GM21390 (cell line): ENCODE data around the gene PCDHB14.
"Not testable (repeated sequence)": the region's sequence is repeated elsewhere in the genome, so short reads cannot be mapped to it uniquely, and the experiment has no call there.

Source experiments
- ATAC-seq: cut with Tn5 transposase; IDR thresholded peaks from one replicate; pipeline ENCODE4 v1.9.1; 2021; ENCODE audit not compliant: unreplicated experiment

The PCDHB14 gene

DNA sequence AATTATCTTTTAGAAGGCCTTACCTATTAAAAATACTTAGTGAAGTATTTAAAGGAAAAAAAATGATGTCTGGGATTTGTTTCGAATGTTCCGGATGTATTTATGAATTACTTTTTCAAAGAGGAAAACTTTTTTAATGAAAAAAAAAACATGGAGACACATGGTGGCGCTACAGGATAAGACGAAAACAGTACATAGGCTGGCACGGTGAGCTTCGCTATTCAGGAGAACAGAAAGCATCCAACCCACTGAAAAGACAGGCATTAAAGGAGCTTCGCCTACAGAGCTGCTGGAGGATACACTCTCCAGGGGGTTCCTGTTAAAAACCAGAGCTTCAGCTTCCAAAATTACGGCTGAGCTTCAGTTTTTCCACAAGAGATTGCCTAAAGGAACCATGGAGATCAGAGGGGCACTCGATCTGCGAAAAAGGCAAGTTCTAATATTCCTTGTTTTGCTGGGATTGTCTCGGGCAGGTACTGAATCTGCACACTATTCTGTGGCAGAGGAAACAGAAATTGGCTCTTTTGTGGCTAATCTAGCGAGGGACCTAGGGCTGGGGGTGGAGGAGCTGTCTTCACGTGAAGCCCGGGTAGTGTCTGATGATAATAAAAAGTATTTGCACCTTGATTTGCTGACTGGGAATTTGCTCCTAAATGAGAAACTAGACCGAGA is at the start of gene PCDHB14:
Gene PCDHB14, plus strand, starts transcription at position 232 of the 672 bp plus-strand sequence. Its CDS starts 163 bp downstream, at position 395.
- no peak for ATAC-seq

DNA sequence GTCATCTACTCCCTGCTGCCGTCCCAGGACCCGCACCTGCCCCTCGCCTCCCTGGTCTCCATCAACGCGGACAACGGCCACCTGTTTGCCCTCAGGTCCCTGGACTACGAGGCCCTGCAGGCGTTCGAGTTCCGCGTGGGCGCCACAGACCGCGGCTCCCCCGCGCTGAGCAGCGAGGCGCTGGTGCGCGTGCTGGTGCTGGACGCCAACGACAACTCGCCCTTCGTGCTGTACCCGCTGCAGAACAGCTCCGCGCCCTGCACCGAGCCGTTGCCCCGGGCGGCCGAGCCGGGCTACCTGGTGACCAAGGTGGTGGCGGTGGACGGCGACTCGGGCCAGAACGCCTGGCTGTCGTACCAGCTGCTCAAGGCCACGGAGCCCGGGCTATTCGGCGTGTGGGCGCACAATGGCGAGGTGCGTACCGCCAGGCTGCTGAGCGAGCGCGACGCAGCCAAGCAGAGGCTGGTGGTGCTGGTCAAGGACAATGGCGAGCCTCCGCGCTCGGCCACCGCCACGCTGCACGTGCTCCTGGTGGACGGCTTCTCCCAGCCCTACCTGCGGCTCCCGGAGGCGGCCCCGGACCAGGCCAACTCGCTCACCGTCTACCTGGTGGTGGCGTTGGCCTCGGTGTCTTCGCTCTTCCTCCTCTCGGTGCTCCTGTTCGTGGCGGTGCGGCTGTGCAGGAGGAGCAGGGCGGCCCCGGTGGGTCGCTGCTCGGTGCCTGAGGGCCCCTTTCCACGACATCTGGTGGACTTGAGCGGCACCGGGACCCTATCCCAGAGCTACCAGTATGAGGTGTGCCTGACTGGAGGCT is 48.6 kb upstream of the PCDHB14 start:
- not testable (repeated sequence) for ATAC-seq

DNA sequence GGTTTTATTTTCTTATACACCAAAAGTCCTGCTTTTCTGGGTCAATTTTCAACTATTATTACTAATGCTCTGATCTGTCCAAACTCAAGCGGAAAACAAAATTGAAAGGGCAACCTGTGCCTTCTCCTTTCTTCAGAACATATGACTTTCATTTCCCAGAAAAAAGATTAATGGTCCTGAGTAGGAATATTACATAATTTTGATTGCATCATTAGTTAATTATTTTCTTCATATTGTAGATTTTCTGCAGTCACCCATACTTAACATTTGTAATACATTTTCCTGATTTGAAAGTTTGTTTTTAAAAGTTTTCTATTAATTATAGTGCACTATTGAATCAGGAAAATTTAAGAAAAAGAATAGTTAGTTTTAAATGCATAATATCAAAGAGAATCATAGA is 47.2 kb upstream of the PCDHB14 start:
- no peak for ATAC-seq

DNA sequence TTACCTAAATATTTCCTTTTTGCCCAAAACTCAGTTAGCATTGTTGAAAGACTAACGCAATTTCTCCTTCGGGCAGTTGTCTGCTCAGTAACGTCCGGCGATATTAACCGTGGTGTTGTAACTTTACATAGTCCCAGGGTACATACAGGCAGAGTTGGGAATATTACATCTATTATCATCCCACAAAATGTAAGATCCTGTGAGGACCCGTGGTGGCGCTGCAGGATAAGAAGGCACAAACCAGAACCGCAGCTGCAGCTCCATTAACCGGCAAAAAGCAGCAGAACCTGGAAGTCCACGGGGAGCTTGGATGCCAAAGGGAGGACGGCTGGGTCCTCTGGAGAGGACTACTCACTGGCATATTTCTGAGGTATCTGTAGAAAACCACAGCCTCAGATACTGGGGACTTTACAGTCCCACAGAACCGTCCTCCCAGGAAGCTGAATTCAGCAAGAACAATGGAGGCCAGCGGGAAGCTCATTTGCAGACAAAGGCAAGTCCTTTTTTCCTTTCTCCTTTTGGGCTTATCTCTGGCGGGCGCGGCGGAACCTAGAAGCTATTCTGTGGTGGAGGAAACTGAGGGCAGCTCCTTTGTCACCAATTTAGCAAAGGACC is 45.5 kb upstream of the PCDHB14 start, which contains the start of gene PCDHB8:
Gene PCDHB8, plus strand, starts transcription at position 214 of the 615 bp plus-strand sequence. Its CDS starts 245 bp downstream, at position 459.
- not testable (repeated sequence) for ATAC-seq

DNA sequence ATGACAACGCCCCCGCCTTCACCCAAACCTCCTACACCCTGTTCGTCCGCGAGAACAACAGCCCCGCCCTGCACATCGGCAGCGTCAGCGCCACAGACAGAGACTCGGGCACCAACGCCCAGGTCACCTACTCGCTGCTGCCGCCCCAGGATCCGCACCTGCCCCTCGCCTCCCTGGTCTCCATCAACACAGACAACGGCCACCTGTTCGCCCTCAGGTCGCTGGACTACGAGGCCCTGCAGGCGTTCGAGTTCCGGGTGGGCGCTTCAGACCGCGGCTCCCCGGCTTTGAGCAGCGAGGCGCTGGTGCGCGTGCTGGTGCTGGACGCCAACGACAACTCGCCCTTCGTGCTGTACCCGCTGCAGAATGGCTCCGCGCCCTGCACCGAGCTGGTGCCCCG is 43.8 kb upstream of the PCDHB14 start:
- ATAC-seq, result not testable (repeated sequence)

DNA sequence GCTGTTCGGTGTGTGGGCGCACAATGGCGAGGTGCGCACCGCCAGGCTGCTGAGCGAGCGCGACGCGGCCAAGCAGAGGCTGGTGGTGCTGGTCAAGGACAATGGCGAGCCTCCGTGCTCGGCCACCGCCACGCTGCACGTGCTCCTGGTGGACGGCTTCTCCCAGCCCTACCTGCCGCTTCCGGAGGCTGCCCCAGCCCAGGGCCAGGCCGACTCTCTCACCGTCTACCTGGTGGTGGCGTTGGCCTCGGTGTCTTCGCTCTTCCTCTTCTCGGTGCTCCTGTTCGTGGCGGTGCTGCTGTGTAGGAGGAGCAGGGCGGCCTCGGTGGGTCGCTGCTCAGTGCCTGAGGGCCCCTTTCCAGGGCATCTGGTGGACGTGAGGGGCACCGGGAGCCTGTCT is 43.3 kb upstream of the PCDHB14 start:
- ATAC-seq, result not testable (repeated sequence)

DNA sequence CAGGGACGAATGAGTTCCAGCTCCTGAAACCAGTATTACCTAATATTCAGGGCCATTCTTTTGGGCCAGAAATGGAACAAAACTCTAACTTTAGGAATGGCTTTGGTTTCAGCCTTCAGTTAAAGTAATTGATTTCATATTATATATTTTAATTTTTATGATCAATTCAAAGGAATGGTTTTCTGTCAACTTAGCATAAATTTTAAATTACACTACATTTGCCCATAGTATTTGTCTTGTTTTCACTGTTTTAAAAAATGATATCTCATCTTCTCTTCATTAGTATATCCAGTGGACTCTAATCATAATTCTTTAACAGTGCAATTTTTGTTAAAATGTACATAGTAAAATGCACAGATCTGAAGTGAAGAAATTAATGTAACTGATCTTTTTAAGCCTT is 42.8 kb upstream of the PCDHB14 start:
- ATAC-seq, result no peak

DNA sequence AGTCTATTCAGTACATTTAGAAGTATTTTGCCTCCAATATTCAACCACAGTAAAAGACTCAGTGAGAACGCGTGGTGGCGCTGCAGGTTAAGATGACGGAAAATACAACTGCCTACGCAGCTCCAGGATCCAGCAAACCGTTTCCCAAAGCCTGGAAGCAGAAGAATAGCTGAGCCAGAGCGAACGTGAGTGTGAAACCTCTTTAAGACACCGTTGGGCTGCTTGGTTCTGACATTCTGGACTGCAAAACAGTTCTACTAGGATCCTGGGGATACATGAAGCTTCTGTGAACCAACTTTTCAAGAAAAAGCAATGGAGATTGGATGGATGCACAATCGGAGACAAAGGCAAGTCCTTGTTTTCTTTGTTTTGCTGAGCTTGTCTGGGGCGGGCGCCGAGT is 40.9 kb upstream of the PCDHB14 start, which contains the start of gene PCDHB16:
Gene PCDHB16, plus strand, starts transcription at position 140 of the 400 bp plus-strand sequence. Its CDS starts 173 bp downstream, at position 313.
- ATAC-seq, result no peak

DNA sequence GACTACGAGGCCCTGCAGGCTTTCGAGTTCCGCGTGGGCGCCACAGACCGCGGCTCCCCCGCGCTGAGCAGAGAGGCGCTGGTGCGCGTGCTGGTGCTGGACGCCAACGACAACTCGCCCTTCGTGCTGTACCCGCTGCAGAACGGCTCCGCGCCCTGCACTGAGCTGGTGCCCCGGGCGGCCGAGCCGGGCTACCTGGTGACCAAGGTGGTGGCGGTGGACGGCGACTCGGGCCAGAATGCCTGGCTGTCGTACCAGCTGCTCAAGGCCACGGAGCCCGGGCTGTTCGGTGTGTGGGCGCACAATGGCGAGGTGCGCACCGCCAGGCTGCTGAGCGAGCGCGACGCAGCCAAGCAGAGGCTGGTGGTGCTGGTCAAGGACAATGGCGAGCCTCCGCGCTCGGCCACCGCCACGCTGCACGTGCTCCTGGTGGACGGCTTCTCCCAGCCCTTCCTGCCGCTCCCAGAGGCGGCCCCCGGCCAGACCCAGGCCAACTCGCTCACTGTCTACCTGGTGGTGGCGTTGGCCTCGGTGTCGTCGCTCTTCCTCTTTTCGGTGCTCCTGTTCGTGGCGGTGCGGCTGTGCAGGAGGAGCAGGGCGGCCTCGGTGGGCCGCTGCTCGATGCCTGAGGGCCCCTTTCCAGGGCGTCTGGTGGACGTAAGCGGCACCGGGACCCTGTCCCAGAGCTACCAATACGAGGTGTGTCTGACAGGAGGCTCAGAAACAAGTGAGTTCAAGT is 38.9 kb upstream of the PCDHB14 start:
- not testable (repeated sequence) for ATAC-seq

DNA sequence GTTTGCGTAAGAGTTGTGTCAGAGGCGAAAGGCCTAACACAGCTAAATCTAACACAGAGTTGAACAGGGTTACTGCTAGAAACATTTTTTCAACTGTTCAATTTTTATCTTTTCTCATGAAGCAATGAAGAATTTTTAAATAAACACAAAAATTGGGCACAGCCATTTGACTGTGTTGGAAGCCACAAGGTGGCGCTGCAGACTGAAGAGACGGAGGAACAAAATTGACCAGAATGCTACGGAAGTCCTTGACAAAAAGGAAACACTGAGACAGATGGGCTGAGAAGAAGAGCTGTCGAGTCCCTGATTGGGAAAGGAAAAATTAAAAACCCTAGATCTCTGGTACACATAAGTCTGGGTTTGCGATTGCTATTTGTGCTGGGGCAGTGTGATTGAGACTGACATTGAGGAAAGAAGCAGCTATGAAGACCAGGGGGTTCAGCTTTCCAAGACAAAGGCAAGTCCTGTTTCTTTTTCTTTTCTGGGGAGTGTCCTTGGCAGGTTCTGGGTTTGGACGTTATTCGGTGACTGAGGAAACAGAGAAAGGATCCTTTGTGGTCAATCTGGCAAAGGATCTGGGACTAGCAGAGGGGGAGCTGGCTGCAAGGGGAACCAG is 36.1 kb upstream of the PCDHB14 start, which contains the start of gene PCDHB9:
Gene PCDHB9, plus strand, starts transcription at position 265 of the 616 bp plus-strand sequence. Its CDS starts 158 bp downstream, at position 423.
- ATAC-seq, result no peak

DNA sequence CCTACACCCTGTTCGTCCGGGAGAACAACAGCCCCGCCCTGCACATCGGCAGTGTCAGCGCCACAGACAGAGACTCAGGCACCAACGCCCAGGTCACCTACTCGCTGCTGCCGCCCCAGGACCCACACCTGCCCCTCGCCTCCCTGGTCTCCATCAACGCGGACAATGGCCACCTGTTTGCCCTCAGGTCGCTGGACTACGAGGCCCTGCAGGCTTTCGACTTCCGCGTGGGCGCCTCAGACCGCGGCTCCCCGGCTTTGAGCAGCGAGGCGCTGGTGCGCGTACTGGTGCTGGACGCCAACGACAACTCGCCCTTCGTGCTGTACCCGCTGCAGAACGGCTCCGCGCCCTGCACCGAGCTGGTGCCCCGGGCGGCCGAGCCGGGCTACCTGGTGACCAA is 34.5 kb upstream of the PCDHB14 start:
- ATAC-seq, result not testable (repeated sequence)

DNA sequence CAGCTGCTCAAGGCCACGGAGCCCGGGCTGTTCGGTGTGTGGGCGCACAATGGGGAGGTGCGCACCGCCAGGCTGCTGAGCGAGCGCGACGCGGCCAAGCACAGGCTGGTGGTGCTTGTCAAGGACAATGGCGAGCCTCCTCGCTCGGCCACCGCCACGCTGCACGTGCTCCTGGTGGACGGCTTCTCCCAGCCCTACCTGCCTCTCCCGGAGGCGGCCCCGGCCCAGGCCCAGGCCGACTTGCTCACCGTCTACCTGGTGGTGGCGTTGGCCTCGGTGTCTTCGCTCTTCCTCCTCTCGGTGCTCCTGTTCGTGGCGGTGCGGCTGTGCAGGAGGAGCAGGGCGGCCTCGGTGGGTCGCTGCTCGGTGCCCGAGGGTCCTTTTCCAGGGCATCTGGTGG is 34.0 kb upstream of the PCDHB14 start:
- not testable (repeated sequence) for ATAC-seq

DNA sequence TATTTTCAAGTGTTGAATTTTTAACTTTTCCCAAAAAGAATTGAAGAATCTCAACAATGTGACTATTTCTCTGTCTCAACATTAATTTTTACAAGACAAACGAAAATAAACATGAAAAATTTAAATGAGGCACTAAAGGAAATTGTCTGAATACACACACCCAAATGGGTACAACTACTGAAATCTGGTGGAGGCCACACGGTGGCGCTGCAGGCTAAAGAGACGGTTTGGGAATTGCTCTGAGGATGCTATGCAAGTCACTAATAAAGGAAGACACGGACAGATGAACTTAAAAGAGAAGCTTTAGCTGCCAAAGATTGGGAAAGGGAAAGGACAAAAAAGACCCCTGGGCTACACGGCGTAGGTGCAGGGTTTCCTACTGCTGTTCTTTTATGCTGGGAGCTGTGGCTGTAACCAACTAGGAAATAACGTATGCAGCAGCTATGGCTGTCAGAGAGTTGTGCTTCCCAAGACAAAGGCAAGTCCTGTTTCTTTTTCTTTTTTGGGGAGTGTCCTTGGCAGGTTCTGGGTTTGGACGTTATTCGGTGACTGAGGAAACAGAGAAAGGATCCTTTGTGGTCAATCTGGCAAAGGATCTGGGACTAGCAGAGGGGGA is 30.9 kb upstream of the PCDHB14 start, which contains the start of gene PCDHB10:
Gene PCDHB10, plus strand, starts transcription at position 244 of the 616 bp plus-strand sequence. Its CDS starts 200 bp downstream, at position 444.
- no peak for ATAC-seq

DNA sequence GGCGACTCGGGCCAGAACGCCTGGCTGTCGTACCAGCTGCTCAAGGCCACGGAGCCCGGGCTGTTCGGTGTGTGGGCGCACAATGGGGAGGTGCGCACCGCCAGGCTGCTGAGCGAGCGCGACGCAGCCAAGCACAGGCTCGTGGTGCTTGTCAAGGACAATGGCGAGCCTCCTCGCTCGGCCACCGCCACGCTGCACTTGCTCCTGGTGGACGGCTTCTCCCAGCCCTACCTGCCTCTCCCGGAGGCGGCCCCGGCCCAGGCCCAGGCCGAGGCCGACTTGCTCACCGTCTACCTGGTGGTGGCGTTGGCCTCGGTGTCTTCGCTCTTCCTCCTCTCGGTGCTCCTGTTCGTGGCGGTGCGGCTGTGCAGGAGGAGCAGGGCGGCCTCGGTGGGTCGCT is 28.8 kb upstream of the PCDHB14 start:
- not testable (repeated sequence) for ATAC-seq

DNA sequence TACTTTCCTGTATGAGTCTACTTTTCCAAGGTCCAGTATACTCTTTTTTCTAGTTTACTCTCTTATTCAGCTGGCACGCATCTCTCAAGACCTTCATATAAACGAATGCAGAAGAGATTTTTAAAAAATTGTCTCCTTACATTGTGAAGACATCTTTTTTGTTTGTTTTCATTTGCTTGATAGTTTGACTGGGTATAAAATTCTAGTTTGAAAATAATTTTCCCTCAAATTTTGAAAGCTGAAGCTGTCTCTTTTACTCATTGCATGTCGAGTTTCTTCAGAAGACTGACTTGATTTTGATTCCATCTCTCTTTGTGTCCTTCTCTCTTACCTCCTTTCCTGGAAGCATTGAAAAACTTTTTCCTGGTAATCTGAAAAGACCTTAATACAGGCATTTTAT is 26.8 kb upstream of the PCDHB14 start:
- ATAC-seq, result no peak

DNA sequence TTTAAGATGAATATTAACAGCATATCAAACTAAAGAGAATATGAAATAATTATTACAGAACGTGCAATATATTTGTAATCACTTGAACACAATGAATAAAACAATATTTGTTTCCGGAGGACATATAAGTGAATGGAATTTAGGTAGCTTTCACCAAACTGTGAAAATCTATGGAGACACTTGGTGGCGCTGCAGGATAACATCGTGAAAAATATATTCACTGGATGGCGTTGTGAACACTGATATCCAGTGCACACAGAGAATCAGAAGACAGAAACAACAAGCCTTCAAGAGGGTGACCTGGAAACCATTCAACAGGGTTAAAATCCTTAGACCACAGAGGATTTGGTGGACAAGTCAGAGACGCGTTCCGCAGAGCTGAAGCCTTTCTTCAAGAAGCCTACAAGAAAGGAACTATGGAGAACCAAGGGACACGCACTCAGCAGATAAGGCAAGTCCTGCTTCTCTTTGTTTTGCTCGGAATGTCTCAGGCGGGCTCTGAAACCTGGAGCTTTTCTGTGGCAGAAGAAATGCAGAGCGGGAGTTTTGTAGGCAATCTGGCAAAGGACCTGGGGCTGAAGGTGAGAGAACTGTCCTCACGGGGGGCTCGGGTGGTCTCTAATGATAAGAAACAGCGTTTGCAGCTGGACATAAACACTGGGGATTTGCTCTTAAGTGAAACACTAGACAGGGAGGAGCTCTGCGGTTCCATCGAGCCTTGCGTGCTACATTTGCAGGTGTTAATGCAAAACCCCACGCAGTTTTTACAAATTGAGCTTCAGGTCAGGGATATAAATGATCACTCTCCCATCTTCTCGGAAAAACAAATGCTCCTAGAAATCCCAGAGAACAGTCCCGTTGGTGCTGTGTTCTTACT is 23.5 kb upstream of the PCDHB14 start, which contains the start of gene PCDHB11:
Gene PCDHB11, plus strand, starts transcription at position 269 of the 877 bp plus-strand sequence. Its CDS starts 148 bp downstream, at position 417.
- ATAC-seq, result no peak

DNA sequence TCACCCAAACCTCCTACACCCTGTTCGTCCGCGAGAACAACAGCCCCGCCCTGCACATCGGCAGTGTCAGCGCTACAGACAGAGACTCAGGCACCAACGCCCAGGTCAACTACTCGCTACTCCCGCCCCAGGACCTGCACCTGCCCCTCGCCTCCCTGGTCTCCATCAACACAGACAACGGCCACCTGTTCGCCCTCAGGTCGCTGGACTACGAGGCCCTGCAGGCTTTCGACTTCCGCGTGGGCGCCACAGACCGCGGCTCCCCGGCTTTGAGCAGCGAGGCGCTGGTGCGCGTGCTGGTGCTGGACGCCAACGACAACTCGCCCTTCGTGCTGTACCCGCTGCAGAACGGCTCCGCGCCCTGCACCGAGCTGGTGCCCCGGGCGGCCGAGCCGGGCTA is 22.0 kb upstream of the PCDHB14 start:
- not testable (repeated sequence) for ATAC-seq

DNA sequence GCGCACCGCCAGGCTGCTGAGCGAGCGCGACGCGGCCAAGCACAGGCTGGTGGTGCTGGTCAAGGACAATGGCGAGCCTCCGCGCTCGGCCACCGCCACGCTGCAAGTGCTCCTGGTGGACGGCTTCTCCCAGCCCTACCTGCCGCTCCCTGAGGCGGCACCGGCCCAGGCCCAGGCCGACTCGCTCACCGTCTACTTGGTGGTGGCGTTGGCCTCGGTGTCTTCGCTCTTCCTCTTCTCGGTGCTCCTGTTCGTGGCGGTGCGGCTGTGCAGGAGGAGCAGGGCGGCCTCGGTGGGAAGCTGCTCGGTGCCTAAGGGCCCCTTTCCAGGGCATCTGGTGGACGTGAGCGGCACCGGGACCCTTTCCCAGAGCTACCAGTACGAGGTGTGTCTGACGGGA is 21.5 kb upstream of the PCDHB14 start:
- not testable (repeated sequence) for ATAC-seq
